ENCODE measurements around the gene SCNN1A.

DNA sequence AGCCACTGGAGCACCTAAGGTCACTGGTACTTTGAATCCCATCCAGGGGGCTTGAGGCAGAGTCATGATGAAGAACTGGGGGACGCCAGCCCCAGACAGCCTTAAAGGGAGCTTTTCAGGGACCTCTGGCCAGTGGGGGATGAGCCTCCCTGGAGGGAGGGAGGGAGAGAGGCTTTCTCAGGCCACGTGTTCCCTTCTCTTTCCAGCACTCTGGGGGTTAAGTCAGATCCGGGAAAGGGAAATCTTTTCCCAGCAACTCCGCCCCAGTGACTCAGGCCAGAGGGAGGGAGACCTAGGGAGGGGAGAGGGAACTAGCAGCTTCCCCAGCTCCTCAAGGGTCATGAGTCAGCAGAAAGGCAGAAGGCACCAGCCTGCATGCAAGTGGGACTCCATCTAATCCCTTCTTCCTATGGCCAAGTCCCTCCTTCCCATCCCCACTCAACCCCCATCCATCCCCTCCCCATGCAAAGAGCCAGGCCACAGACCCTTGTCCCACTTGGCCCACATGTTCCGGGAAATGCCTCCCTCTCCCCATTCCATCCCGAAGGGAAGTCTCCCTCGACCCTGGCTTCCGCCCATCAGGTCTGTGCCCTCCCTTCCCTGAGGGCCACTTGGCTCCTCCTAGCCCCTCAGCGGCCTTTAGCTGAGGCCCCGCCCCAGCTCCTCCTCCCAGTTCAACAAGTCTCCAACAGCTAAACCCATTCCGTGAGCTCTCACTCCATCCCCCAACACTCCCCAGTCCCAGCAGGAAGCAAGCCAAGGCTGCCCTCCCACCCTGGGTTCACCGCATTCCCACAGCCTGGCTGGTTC lies 39.1 kb downstream of the SCNN1A start:
- TF ChIP-seq, protein P1, sequence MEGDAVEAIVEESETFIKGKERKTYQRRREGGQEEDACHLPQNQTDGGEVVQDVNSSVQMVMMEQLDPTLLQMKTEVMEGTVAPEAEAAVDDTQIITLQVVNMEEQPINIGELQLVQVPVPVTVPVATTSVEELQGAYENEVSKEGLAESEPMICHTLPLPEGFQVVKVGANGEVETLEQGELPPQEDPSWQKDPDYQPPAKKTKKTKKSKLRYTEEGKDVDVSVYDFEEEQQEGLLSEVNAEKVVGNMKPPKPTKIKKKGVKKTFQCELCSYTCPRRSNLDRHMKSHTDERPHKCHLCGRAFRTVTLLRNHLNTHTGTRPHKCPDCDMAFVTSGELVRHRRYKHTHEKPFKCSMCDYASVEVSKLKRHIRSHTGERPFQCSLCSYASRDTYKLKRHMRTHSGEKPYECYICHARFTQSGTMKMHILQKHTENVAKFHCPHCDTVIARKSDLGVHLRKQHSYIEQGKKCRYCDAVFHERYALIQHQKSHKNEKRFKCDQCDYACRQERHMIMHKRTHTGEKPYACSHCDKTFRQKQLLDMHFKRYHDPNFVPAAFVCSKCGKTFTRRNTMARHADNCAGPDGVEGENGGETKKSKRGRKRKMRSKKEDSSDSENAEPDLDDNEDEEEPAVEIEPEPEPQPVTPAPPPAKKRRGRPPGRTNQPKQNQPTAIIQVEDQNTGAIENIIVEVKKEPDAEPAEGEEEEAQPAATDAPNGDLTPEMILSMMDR (IDR thresholded peaks at IDR 0.05; ENCODE audit: low read length), result no peak
- TF ChIP-seq EZH2 (optimal IDR thresholded peaks at IDR 0.05; ENCODE audit: low read depth, low read length) (no peak), EZH2phosphoT487 (IDR thresholded peaks at IDR 0.05; ENCODE audit: low read length) (no peak)

Measured in MM.1S (cell line).